GM23338 (cell line): ENCODE results near the gene GPC6. TPM values are rescaled to one million over a fixed set of nuclear protein-coding genes. Genes with fewer than 3 reads are reported as not detected.

Experiments
- ATAC-seq: fragments of 200-7000 bp; cut with Tn5 transposase; 3 replicates; pipeline ENCODE4 v1.9.1; 2020
- DNase-seq: peaks from one replicate; pipeline ENCODE4 v3.0.0-alpha.2; 2015; ENCODE audit warnings: low spot score
- H2AFZ ChIP-seq: fragments of 200-600 bp; sonication (generic); 2 replicates; pipeline ENCODE4 v1.8.0; 2016; ENCODE audit warnings: antibody characterized with exemption, mild to moderate bottlenecking, moderate library complexity
- H3F3A ChIP-seq: fragments of 200-600 bp; sonication (generic); replicated peaks from 2 replicates; pipeline ENCODE4 v1.8.0; 2017; ENCODE audit warnings: antibody characterized with exemption, mixed run types, low read depth
- H3K27ac ChIP-seq: fragments of 200-600 bp; sonication (generic); 2 replicates; pipeline ENCODE4 v1.6.1; 2016; ENCODE audit warnings: low read depth
- H3K27me3 ChIP-seq: fragments of 200-600 bp; sonication (generic); 2 replicates; pipeline ENCODE4 v1.8.0; 2016; ENCODE audit warnings: mild to moderate bottlenecking, mixed run types, moderate library complexity; ENCODE audit not compliant: insufficient read depth
- H3K36me3 ChIP-seq: fragments of 200-600 bp; sonication (generic); 2 replicates; pipeline ENCODE4 v1.8.0; 2016; ENCODE audit warnings: mild to moderate bottlenecking; ENCODE audit not compliant: insufficient read depth
- H3K4me1 ChIP-seq: fragments of 200-600 bp; sonication (generic); 2 replicates; pipeline ENCODE4 v1.8.0; 2016; ENCODE audit warnings: mild to moderate bottlenecking, moderate library complexity; ENCODE audit not compliant: insufficient read depth
- H3K4me2 ChIP-seq: fragments of 200-600 bp; sonication (generic); 2 replicates; pipeline ENCODE4 v1.7.1; 2017; ENCODE audit warnings: mixed run types
- H3K4me3 ChIP-seq: fragments of 200-600 bp; sonication (generic); 2 replicates; pipeline ENCODE4 v1.6.1; 2016; ENCODE audit warnings: mixed run types
- H3K79me2 ChIP-seq: fragments of 200-600 bp; sonication (generic); replicated peaks from 2 replicates; pipeline ENCODE4 v1.8.0; 2017; ENCODE audit warnings: mild to moderate bottlenecking; ENCODE audit not compliant: insufficient read depth
- H3K9me2 ChIP-seq: fragments of 200-600 bp; sonication (generic); 2 replicates; pipeline ENCODE4 v1.8.0; 2017; ENCODE audit not compliant: insufficient read depth
- H4K20me1 ChIP-seq: fragments of 200-600 bp; sonication (generic); replicated peaks from 2 replicates; pipeline ENCODE4 v1.8.0; 2017; ENCODE audit warnings: mild to moderate bottlenecking; ENCODE audit not compliant: insufficient read depth
- H3K27ac Mint-ChIP-seq: 2 replicates; pipeline ENCODE4 v1.8.0; 2020; ENCODE audit warnings: inconsistent platforms, mild to moderate bottlenecking, moderate library complexity, mixed read lengths
- H3K27me3 Mint-ChIP-seq: 3 replicates; pipeline ENCODE4 v1.8.0; 2022; ENCODE audit warnings: low read depth, mild to moderate bottlenecking, moderate library complexity, mixed read lengths, inconsistent platforms; ENCODE audit not compliant: insufficient read depth, poor library complexity
- H3K36me3 Mint-ChIP-seq: 3 replicates; pipeline ENCODE4 v1.8.0; 2021; ENCODE audit warnings: low read depth, mild to moderate bottlenecking, inconsistent platforms, moderate library complexity, mixed read lengths
- H3K4me1 Mint-ChIP-seq: 3 replicates; pipeline ENCODE4 v1.8.0; 2020; ENCODE audit warnings: mild to moderate bottlenecking, inconsistent platforms, mixed read lengths
- H3K4me3 Mint-ChIP-seq: 3 replicates; pipeline ENCODE4 v1.8.0; 2021; ENCODE audit warnings: moderate library complexity, mild to moderate bottlenecking, inconsistent platforms, mixed read lengths
- H3K9me3 Mint-ChIP-seq: 3 replicates; pipeline ENCODE4 v1.8.0; 2020; ENCODE audit warnings: moderate library complexity, mild to moderate bottlenecking, inconsistent platforms, mixed read lengths
- CREB1 ChIP-seq: fragments of 250-450 bp; sonication (Bioruptor Pico); IDR thresholded peaks from 2 replicates; pipeline ENCODE4 v1.5.0; 2020; ENCODE audit warnings: low read depth, mild to moderate bottlenecking, moderate library complexity
- CTCF ChIP-seq, 2 experiments: fragments of 200-600 bp in 1 of 2; sonication (generic) in 1 of 2; conservative IDR thresholded peaks; 2 replicates each; pipeline versions ENCODE4 v1.5.1 to v1.6.1; 2016 to 2017; ENCODE audit warnings: antibody characterized with exemption in 2 of 2, low read depth in 2 of 2, mild to moderate bottlenecking in 2 of 2, moderate library complexity in 1 of 2
- ETS1 ChIP-seq: IDR thresholded peaks from 2 replicates; pipeline ENCODE4 v1.6.1; 2016; ENCODE audit warnings: antibody characterized with exemption
- EZH2 ChIP-seq: fragments of 200-600 bp; sonication (generic); IDR thresholded peaks from one replicate; pipeline ENCODE4 v1.8.0; 2017; ENCODE audit warnings: antibody characterized with exemption, mild to moderate bottlenecking, low read depth; ENCODE audit not compliant: unreplicated experiment
- EZH2phosphoT487 ChIP-seq: fragments of 200-600 bp; sonication (generic); IDR thresholded peaks from one replicate; pipeline ENCODE4 v1.8.1; 2018; ENCODE audit warnings: antibody characterized with exemption; ENCODE audit not compliant: unreplicated experiment
- JUNB ChIP-seq: IDR thresholded peaks from one replicate; pipeline ENCODE4 v1.6.1; 2016; ENCODE audit warnings: antibody characterized with exemption; ENCODE audit not compliant: unreplicated experiment
- NANOG ChIP-seq: IDR thresholded peaks from 2 replicates; pipeline ENCODE4 v1.6.1; 2016; ENCODE audit warnings: antibody characterized with exemption, borderline replicate concordance
- POLR2AphosphoS5 ChIP-seq: IDR thresholded peaks from 2 replicates; pipeline ENCODE4 v1.6.1; 2016; ENCODE audit warnings: antibody characterized with exemption, low read depth
- REST ChIP-seq: IDR thresholded peaks from one replicate; pipeline ENCODE4 v1.6.1; 2018; ENCODE audit warnings: antibody characterized with exemption; ENCODE audit not compliant: unreplicated experiment
- STAT1 ChIP-seq: IDR thresholded peaks from one replicate; pipeline ENCODE4 v1.6.1; 2016; ENCODE audit warnings: antibody characterized with exemption; ENCODE audit not compliant: unreplicated experiment
- ZNF114 ChIP-seq: fragments of 250-450 bp; sonication (Bioruptor Pico); IDR thresholded peaks from 2 replicates; pipeline ENCODE4 v1.5.0; 2020; ENCODE audit warnings: mild to moderate bottlenecking, moderate library complexity
- ZNF331 ChIP-seq: fragments of 250-450 bp; sonication (Bioruptor Pico); IDR thresholded peaks from 2 replicates; pipeline ENCODE4 v1.5.0; 2020; ENCODE audit warnings: low read depth, mild to moderate bottlenecking, moderate library complexity
- ZNF462 ChIP-seq: fragments of 250-450 bp; sonication (Bioruptor Pico); IDR thresholded peaks from 2 replicates; pipeline ENCODE4 v1.5.0; 2020; ENCODE audit warnings: mild to moderate bottlenecking, moderate library complexity
- polyA plus RNA-seq: library from polyadenylated mRNA; unstranded; fragments of >200 nt; fragmentation: Nextera tagmentation; extraction: Ambion mirVana; gene quantifications from 2 replicates; pipeline ENCODE4 v1.2.1, GENCODE V29; 2016
- total RNA-seq: library from RNA; depleted of rRNA; stranded (reverse); fragments of >200 nt; shearing (Covaris generic); gene quantifications from 2 replicates; pipeline ENCODE4 v1.2.3, GENCODE V29; 2014

Gene GPC6
- total and polyA plus RNA-seq, 2 experiments from 2014 or later = 6.4 to 28.6 TPM

GRCh38 chr13:93861818-93862217 is 635.2 kb downstream of the GPC6 start:
- no peak; the same call in 2 of the 3 replicates for ATAC-seq
- Mint-ChIP-seq H3K4me3 (no peak overlapping the region), H3K9me3 (no peaks in the 10 kb centered on the region), H3K4me1 (peaks cover 8% of the 10 kb centered on the region), H3K27ac (peak overlapping the region; percentile 5; the same call in 1 of the 2 replicates), H3K27me3 (no peaks in the 10 kb centered on the region), H3K36me3 (no peaks in the 10 kb centered on the region)
- DNase-seq = no peak
- Histone ChIP-seq H3K4me1 (no peaks in the 10 kb centered on the region), H3F3A (no peaks in the 10 kb centered on the region), H3K36me3 (no peaks in the 10 kb centered on the region), H4K20me1 (no peaks in the 10 kb centered on the region), H3K27ac (no peak overlapping the region), H3K9me2 (no peaks in the 10 kb centered on the region), H3K4me2 (no peak overlapping the region), H2AFZ (no peak overlapping the region), H3K79me2 (no peaks in the 10 kb centered on the region), H3K4me3 (no peak overlapping the region), H3K27me3 (no peaks in the 10 kb centered on the region)
- TF ChIP-seq ZNF462 (CRISPR knock-in tag) = no peak
- no peak for TF ChIP-seq JUNB
- TF ChIP-seq STAT1 = no peak
- no peak for TF ChIP-seq REST
- no peak for TF ChIP-seq ZNF114 (CRISPR knock-in tag)
- TF ChIP-seq EZH2 = no peak
- TF ChIP-seq ETS1 = no peak
- TF ChIP-seq ZNF331 (CRISPR knock-in tag) = no peak
- TF ChIP-seq POLR2AphosphoS5 = no peak
- no peak for TF ChIP-seq CREB1 (CRISPR knock-in tag)
- TF ChIP-seq EZH2phosphoT487 = no peak
- no peak for TF ChIP-seq CTCF (conservative IDR thresholded peaks at IDR 0.05; ENCODE audit: low read depth in 2 of 2)
- no peak for TF ChIP-seq NANOG
